HG02798 (cell line): ENCODE measurements around the gene SMARCAL1.

Experiments
- ATAC-seq: cut with Tn5 transposase; IDR thresholded peaks from one replicate; pipeline ENCODE4 v1.9.1; 2021; ENCODE audit warnings: mild to moderate bottlenecking; ENCODE audit not compliant: unreplicated experiment, poor library complexity

Gene SMARCAL1

GRCh38 chr2:216520112-216520511, 107.8 kb downstream of the SMARCAL1 start:
- no peak for ATAC-seq

GRCh38 chr2:216522892-216523502, 110.7 kb downstream of the SMARCAL1 start:
- ATAC-seq = no peak

GRCh38 chr2:216525972-216526371, 113.7 kb downstream of the SMARCAL1 start:
- no peak for ATAC-seq

GRCh38 chr2:216526939-216527338, 114.7 kb downstream of the SMARCAL1 start:
- ATAC-seq = no peak

GRCh38 chr2:216527600-216527999, 115.3 kb downstream of the SMARCAL1 start:
- no peak for ATAC-seq

GRCh38 chr2:216532562-216532961, 120.3 kb downstream of the SMARCAL1 start:
- ATAC-seq = no peak
